ENCODE data around the gene SUGCT.

Gene SUGCT

GRCh38 chr7:40884241-40884640 is 749.4 kb downstream of the SUGCT start:
- DNase-seq: no peak

GRCh38 chr7:40885503-40885902 is 750.7 kb downstream of the SUGCT start:
- no peak for DNase-seq

- no peak for DNase-seq
Observed at GRCh38 chr7:40887099-40887498, 752.3 kb downstream of the SUGCT start.

GRCh38 chr7:40888499-40888898 is 753.7 kb downstream of the SUGCT start:
- no peak for DNase-seq

- no peak for DNase-seq
Observed at GRCh38 chr7:40889099-40889498, 754.3 kb downstream of the SUGCT start.

- no peak for DNase-seq
Observed at GRCh38 chr7:40889539-40889938, 754.7 kb downstream of the SUGCT start.

- no peak for DNase-seq
Observed at GRCh38 chr7:40890088-40890692, 755.4 kb downstream of the SUGCT start.

GRCh38 chr7:40891232-40891631 is 756.4 kb downstream of the SUGCT start:
- DNase-seq: no peak

- DNase-seq: no peak
Observed at GRCh38 chr7:40899151-40899550, 764.3 kb downstream of the SUGCT start.

GRCh38 chr7:40899636-40900507 is 765.1 kb downstream of the SUGCT start:
- DNase-seq: no peak

- no peak for DNase-seq
Observed at GRCh38 chr7:40903872-40904271, 769.1 kb downstream of the SUGCT start.

- DNase-seq: no peak
Observed at GRCh38 chr7:40907286-40907685, 772.5 kb downstream of the SUGCT start.

GRCh38 chr7:40909346-40909980 is 774.7 kb downstream of the SUGCT start:
- DNase-seq: no peak

Data from inflammatory macrophage (primary cell).